H9 (cell line): ENCODE results near the gene SRGAP1. TPM values are rescaled to one million over a fixed set of nuclear protein-coding genes. Genes with fewer than 3 reads are reported as not detected.

Experiments
- DNase-seq: peaks from one replicate; pipeline ENCODE4 v3.0.0-alpha.2; 2017
- H2AFZ ChIP-seq: one replicate; pipeline ENCODE4 v1.6.1; 2013; ENCODE audit warnings: mild to moderate bottlenecking, low read length, control low read depth, moderate library complexity
- H2AK5ac ChIP-seq: 2 replicates; pipeline ENCODE4 v1.6.1; 2013; ENCODE audit warnings: low read length, control low read depth, mixed read lengths; ENCODE audit not compliant: insufficient read length
- H2BK120ac ChIP-seq: one replicate; pipeline ENCODE4 v1.6.1; 2013; ENCODE audit warnings: low read depth, mild to moderate bottlenecking, low read length, control low read depth, inconsistent platforms; ENCODE audit not compliant: poor library complexity, severe bottlenecking
- H2BK12ac ChIP-seq: 2 replicates; pipeline ENCODE4 v1.6.1; 2013; ENCODE audit warnings: low read length, control low read depth, mixed read lengths, low read depth; ENCODE audit not compliant: insufficient read length
- H2BK15ac ChIP-seq: 2 replicates; pipeline ENCODE4 v1.6.1; 2013; ENCODE audit warnings: low read depth, low read length, control low read depth
- H2BK20ac ChIP-seq: one replicate; pipeline ENCODE4 v1.6.1; 2013; ENCODE audit warnings: low read depth, mild to moderate bottlenecking, low read length, control low read depth, inconsistent platforms; ENCODE audit not compliant: poor library complexity, severe bottlenecking
- H2BK5ac ChIP-seq: 2 replicates; pipeline ENCODE4 v1.6.1; 2013; ENCODE audit warnings: low read length, control low read depth, mixed read lengths; ENCODE audit not compliant: insufficient read length
- H3K14ac ChIP-seq: 2 replicates; pipeline ENCODE4 v1.6.1; 2013; ENCODE audit warnings: low read length, control low read depth; ENCODE audit not compliant: insufficient read depth
- H3K18ac ChIP-seq: 2 replicates; pipeline ENCODE4 v1.6.1; 2013; ENCODE audit warnings: low read depth, mild to moderate bottlenecking, mixed read lengths, low read length, control low read depth; ENCODE audit not compliant: insufficient read length
- H3K23ac ChIP-seq: 2 replicates; pipeline ENCODE4 v1.6.1; 2013; ENCODE audit warnings: low read length, control low read depth, mixed read lengths, low read depth; ENCODE audit not compliant: insufficient read length
- H3K23me2 ChIP-seq: 2 replicates; pipeline ENCODE4 v1.6.1; 2013; ENCODE audit warnings: low read depth, mild to moderate bottlenecking, mixed read lengths, low read length, control low read depth; ENCODE audit not compliant: insufficient read length, poor library complexity, severe bottlenecking
- H3K27ac ChIP-seq: 2 replicates; pipeline ENCODE4 v1.5.1; 2013; ENCODE audit warnings: low read length, control low read depth, mixed read lengths, low read depth; ENCODE audit not compliant: insufficient read length
- H3K27me3 ChIP-seq: 2 replicates; pipeline ENCODE4 v1.6.1; 2013; ENCODE audit warnings: low read length, control low read depth, inconsistent platforms; ENCODE audit not compliant: insufficient read depth
- H3K4ac ChIP-seq: 2 replicates; pipeline ENCODE4 v1.6.1; 2013; ENCODE audit warnings: low read depth, mild to moderate bottlenecking, control low read depth, inconsistent platforms, low read length, moderate library complexity
- H3K4me1 ChIP-seq: 2 replicates; pipeline ENCODE4 v1.6.1; 2013; ENCODE audit warnings: low read length, control low read depth, inconsistent platforms; ENCODE audit not compliant: insufficient read depth
- H3K4me2 ChIP-seq: 2 replicates; pipeline ENCODE4 v1.6.1; 2013; ENCODE audit warnings: low read length, control low read depth, mixed read lengths; ENCODE audit not compliant: insufficient read length, insufficient read depth
- H3K56ac ChIP-seq: 2 replicates; pipeline ENCODE4 v1.6.1; 2013; ENCODE audit warnings: low read depth, mild to moderate bottlenecking, mixed read lengths, low read length, control low read depth; ENCODE audit not compliant: insufficient read length
- H3K79me1 ChIP-seq: 2 replicates; pipeline ENCODE4 v1.6.1; 2013; ENCODE audit warnings: low read depth, mild to moderate bottlenecking, moderate library complexity, low read length, control low read depth, inconsistent platforms; ENCODE audit not compliant: insufficient read depth, poor library complexity, severe bottlenecking
- H3K79me2 ChIP-seq: 2 replicates; pipeline ENCODE4 v1.6.1; 2013; ENCODE audit warnings: low read length, control low read depth, inconsistent platforms; ENCODE audit not compliant: insufficient read depth
- H3K9ac ChIP-seq: 2 replicates; pipeline ENCODE4 v1.6.1; 2013; ENCODE audit warnings: low read length, control low read depth, mixed read lengths; ENCODE audit not compliant: insufficient read length; ENCODE audit errors: extremely low read depth
- H3K9me3 ChIP-seq: one replicate; pipeline ENCODE4 v1.6.1; 2013; ENCODE audit warnings: low read depth, low read length, inconsistent platforms; ENCODE audit not compliant: control insufficient read depth
- H3T11ph ChIP-seq: one replicate; pipeline ENCODE4 v1.6.1; 2013; ENCODE audit warnings: mild to moderate bottlenecking, low read length, control low read depth, inconsistent platforms
- H4K20me1 ChIP-seq: one replicate; pipeline ENCODE4 v1.6.1; 2013; ENCODE audit not compliant: control insufficient read depth, insufficient read length, insufficient read depth
- H4K5ac ChIP-seq: 2 replicates; pipeline ENCODE4 v1.6.1; 2013; ENCODE audit warnings: low read depth, mild to moderate bottlenecking, mixed read lengths, low read length, control low read depth; ENCODE audit not compliant: insufficient read length
- H4K8ac ChIP-seq: replicated peaks from 2 replicates; pipeline ENCODE4 v1.6.1; 2013; ENCODE audit warnings: low read length, control low read depth, mixed read lengths, low read depth; ENCODE audit not compliant: insufficient read length
- H4K91ac ChIP-seq: 2 replicates; pipeline ENCODE4 v1.6.1; 2013; ENCODE audit warnings: low read depth, mild to moderate bottlenecking, moderate library complexity, mixed read lengths, low read length, control low read depth; ENCODE audit not compliant: insufficient read length
- H3K27ac Mint-ChIP-seq, 3 experiments: 2 replicates in 2 of 3; 3 replicates in 1 of 3; pipeline ENCODE4 v1.8.0; 2020 to 2021; ENCODE audit warnings: mixed read lengths in 3 of 3, mild to moderate bottlenecking in 1 of 3, moderate library complexity in 1 of 3
- H3K27me3 Mint-ChIP-seq: 2 replicates; pipeline ENCODE4 v1.8.0; 2021; ENCODE audit warnings: low read depth, mild to moderate bottlenecking, moderate library complexity, mixed read lengths
- H3K36me3 Mint-ChIP-seq, 3 experiments: 2 replicates in 2 of 3; 3 replicates in 1 of 3; pipeline ENCODE4 v1.8.0; 2020 to 2021; ENCODE audit warnings: low read depth in 3 of 3, mixed read lengths in 3 of 3; ENCODE audit not compliant: insufficient read depth in 1 of 3
- H3K4me1 Mint-ChIP-seq, 2 experiments: 2 replicates each; pipeline ENCODE4 v1.8.0; 2020; ENCODE audit warnings: mixed read lengths in 2 of 2
- H3K4me3 Mint-ChIP-seq, 2 experiments: 2 replicates in 1 of 2; 3 replicates in 1 of 2; pipeline ENCODE4 v1.8.0; 2020 to 2021; ENCODE audit warnings: mild to moderate bottlenecking in 2 of 2, mixed read lengths in 2 of 2, moderate library complexity in 1 of 2
- H3K9me3 Mint-ChIP-seq, 2 experiments: 2 replicates in 1 of 2; 3 replicates in 1 of 2; pipeline ENCODE4 v1.8.0; 2020; ENCODE audit warnings: mild to moderate bottlenecking in 2 of 2, mixed read lengths in 2 of 2, moderate library complexity in 1 of 2
- WGBS: extraction: QIAGEN DNeasy Blood & Tissue Kit; methylation state at CpG from one replicate; pipeline ENCODE4 v1.1.7; 2013; ENCODE audit warnings: missing lambda C conversion rate, low lambda C conversion rate, mixed read lengths; ENCODE audit not compliant: insufficient read length; ENCODE audit errors: extremely low coverage; 5-methylcytosine and 5-hydroxymethylcytosine counted together
- total RNA-seq: library from RNA; stranded (reverse); gene quantifications from 2 replicates; pipeline ENCODE4 v1.2.1, GENCODE V29; 2021
- TF ChIP-seq, protein P1 (sequence below): fragments of 200-600 bp; sonication (generic); conservative IDR thresholded peaks from 3 replicates; pipeline ENCODE4 v1.8.0; 2021; ENCODE audit warnings: antibody characterized with exemption, mild to moderate bottlenecking

The SRGAP1 gene
- total RNA-seq, 1 experiment from 2014 or later = 4.8 TPM

DNA sequence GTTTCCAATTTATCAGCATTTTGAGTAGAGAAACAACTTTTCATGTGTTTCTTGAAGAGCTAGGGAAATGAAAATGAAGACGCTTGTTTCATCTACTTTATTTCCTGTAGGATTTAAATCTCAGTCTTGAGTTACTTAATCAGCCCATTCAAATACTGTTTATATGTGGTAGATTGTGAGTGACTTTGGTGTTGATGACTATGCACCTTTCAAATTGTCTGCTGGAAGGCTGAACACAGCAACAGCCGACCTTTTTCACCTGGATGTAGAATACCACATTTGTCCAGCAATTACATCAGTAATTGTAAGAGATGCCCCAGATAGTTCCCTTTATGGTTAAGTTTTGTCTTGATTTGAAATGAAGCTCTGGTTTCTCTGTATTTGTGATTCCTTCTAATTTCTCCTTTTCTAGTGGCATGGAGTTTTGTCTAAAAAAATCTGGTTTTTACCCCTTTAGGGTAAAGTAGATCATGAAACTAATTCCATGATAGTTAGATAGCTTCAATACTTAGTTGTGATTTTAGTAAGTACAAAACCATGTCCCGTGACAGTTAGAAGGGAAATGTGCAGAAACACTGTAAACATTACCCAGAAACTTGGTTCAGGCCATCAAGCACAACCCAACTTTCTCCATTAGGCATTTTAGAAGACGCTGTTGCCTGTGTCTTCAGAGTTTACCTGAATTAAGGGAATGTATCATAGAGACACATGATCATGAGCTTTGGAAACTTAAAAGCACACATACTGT lies 165.0 kb downstream of the SRGAP1 start:
- Histone ChIP-seq H3K14ac (no peak overlapping the region), H2AFZ (no peak overlapping the region), H2BK15ac (no peak overlapping the region), H3K79me1 (no peaks in the 10 kb centered on the region), H3K23me2 (no peaks in the 10 kb centered on the region), H3K4me1 (no peaks in the 10 kb centered on the region), H3K9me3 (no peaks in the 10 kb centered on the region), H3T11ph (no peak overlapping the region), H2BK20ac (no peak overlapping the region), H4K8ac (no peak overlapping the region), H4K5ac (no peak overlapping the region), H3K27ac (no peak overlapping the region), H3K4ac (no peak overlapping the region), H2BK5ac (no peak overlapping the region), H2AK5ac (no peak overlapping the region), H3K4me2 (no peak overlapping the region), H4K91ac (no peak overlapping the region), H3K9ac (no peak overlapping the region), H3K23ac (no peak overlapping the region), H2BK120ac (no peak overlapping the region), H2BK12ac (no peak overlapping the region), H3K56ac (no peak overlapping the region), H3K27me3 (no peaks in the 10 kb centered on the region), H3K79me2 (no peaks in the 10 kb centered on the region), H4K20me1 (no peaks in the 10 kb centered on the region), H3K18ac (no peak overlapping the region)
- DNase-seq = no peak
- H3K4me1 Mint-ChIP-seq = peaks cover 0 to 5% of the 10 kb centered on the region in 2 experiments; a peak in 1 of 4 replicates
- H3K9me3 Mint-ChIP-seq = peaks cover 3 to 9% of the 10 kb centered on the region in 2 experiments; a peak in 3 of 5 replicates
- no CpG with 5 or more reads among the region's 4 CpGs for WGBS
- peaks cover 5 to 15% (median 12%) of the 10 kb centered on the region in 3 experiments; a peak in 5 of 7 replicates for H3K36me3 Mint-ChIP-seq
- TF ChIP-seq, protein P1, sequence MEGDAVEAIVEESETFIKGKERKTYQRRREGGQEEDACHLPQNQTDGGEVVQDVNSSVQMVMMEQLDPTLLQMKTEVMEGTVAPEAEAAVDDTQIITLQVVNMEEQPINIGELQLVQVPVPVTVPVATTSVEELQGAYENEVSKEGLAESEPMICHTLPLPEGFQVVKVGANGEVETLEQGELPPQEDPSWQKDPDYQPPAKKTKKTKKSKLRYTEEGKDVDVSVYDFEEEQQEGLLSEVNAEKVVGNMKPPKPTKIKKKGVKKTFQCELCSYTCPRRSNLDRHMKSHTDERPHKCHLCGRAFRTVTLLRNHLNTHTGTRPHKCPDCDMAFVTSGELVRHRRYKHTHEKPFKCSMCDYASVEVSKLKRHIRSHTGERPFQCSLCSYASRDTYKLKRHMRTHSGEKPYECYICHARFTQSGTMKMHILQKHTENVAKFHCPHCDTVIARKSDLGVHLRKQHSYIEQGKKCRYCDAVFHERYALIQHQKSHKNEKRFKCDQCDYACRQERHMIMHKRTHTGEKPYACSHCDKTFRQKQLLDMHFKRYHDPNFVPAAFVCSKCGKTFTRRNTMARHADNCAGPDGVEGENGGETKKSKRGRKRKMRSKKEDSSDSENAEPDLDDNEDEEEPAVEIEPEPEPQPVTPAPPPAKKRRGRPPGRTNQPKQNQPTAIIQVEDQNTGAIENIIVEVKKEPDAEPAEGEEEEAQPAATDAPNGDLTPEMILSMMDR = no peak
- H3K27me3 Mint-ChIP-seq = no peaks in the 10 kb centered on the region
- H3K4me3 Mint-ChIP-seq = no peak overlapping the region
- peak overlapping the region in 1 of 3 experiments; percentile 44; a peak in 1 of 7 replicates for H3K27ac Mint-ChIP-seq
